Peyer's patch (tissue), 4 donors: ENCODE data around the gene COL20A1. TPM values are rescaled to one million over a fixed set of nuclear protein-coding genes. Genes with fewer than 3 reads are reported as not detected.

Experiments
- DNase-seq, 3 donors: peaks; one replicate each; pipeline ENCODE4 v3.0.0-alpha.2; 2017 to 2019
- H3K27ac ChIP-seq, 4 donors: fragments of 200-600 bp; sonication (generic); one replicate each; pipeline ENCODE4 v1.5.1; 2016 to 2019
- H3K27me3 ChIP-seq, 2 donors: fragments of 200-600 bp; sonication (generic); one replicate each; pipeline ENCODE4 v1.5.1; 2019
- H3K36me3 ChIP-seq, 3 donors: fragments of 200-600 bp; sonication (generic); one replicate each; pipeline ENCODE4 v1.5.1; 2016 to 2019
- H3K4me1 ChIP-seq, 4 donors: fragments of 200-600 bp; sonication (generic); one replicate each; pipeline ENCODE4 v1.5.1; 2016 to 2019
- H3K4me3 ChIP-seq, 4 donors: fragments of 200-600 bp; sonication (generic); 1 replicate in 3 of 4; 2 replicates in 1 of 4; pipeline ENCODE4 v1.5.1; 2016 to 2019; ENCODE audit warnings: mild to moderate bottlenecking in 1 of 4
- H3K9me3 ChIP-seq, 4 donors: fragments of 200-600 bp; sonication (generic); one replicate each; pipeline ENCODE4 v1.5.1; 2016 to 2019; ENCODE audit warnings: mild to moderate bottlenecking in 1 of 4
- POLR2A ChIP-seq, 2 donors: fragments of 450-650 bp; IDR thresholded peaks; one replicate each; pipeline ENCODE4 v1.5.1; 2017; ENCODE audit warnings: antibody characterized with exemption in 2 of 2, mild to moderate bottlenecking in 2 of 2, moderate library complexity in 2 of 2
- total RNA-seq, 4 donors: library from RNA; depleted of rRNA; stranded (reverse); fragments of >200 nt; gene quantifications; one replicate each; pipeline ENCODE4 v1.1.0, GENCODE V29; 2016
- TF ChIP-seq, protein P1 (sequence below), 6 experiments: fragments of 450-650 bp in 4 of 6; fragments of 200-600 bp in 2 of 6; sonication (generic) in 1 of 6; IDR thresholded peaks; one replicate each; pipeline ENCODE4 v1.5.1; 2017 to 2019; ENCODE audit warnings: antibody characterized with exemption in 6 of 6, mild to moderate bottlenecking in 3 of 6, moderate library complexity in 1 of 6

COL20A1 gene
- total RNA-seq, 4 donors from 2014 or later = not detected

DNA sequence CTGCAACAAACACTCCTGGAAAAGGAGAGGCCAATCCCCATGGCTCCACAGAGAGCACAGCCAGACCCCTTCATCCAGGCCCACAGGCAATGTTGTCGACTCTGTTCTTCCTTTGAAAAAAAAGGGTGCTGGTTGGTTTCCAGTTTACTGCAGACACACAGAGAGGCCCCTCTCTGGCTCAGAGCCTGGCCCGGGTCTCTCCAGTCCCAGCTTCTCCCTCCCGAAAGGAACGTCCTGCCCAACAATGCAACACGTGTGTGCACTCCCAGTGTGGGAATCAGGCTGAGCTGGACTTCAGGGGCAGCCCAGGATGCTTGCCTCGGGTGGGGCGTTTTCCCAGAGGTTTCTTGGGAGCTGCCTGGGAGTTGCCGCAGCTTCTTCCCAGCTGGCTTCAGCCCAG lies 34.2 kb upstream of the COL20A1 start:
- Histone ChIP-seq H3K27me3 (peaks cover 0 to 15% of the 10 kb centered on the region in 2 donors), H3K27ac (no peak overlapping the region), H3K4me3 (no peak overlapping the region), H3K4me1 (peaks cover 0 to 8% (median 5%) of the 10 kb centered on the region in 4 donors), H3K9me3 (no peaks in the 10 kb centered on the region), H3K36me3 (no peaks in the 10 kb centered on the region)
- DNase-seq = no peak
- TF ChIP-seq POLR2A (IDR thresholded peaks at IDR 0.05) = no peak
- TF ChIP-seq, protein P1, sequence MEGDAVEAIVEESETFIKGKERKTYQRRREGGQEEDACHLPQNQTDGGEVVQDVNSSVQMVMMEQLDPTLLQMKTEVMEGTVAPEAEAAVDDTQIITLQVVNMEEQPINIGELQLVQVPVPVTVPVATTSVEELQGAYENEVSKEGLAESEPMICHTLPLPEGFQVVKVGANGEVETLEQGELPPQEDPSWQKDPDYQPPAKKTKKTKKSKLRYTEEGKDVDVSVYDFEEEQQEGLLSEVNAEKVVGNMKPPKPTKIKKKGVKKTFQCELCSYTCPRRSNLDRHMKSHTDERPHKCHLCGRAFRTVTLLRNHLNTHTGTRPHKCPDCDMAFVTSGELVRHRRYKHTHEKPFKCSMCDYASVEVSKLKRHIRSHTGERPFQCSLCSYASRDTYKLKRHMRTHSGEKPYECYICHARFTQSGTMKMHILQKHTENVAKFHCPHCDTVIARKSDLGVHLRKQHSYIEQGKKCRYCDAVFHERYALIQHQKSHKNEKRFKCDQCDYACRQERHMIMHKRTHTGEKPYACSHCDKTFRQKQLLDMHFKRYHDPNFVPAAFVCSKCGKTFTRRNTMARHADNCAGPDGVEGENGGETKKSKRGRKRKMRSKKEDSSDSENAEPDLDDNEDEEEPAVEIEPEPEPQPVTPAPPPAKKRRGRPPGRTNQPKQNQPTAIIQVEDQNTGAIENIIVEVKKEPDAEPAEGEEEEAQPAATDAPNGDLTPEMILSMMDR (IDR thresholded peaks at IDR 0.05) = no peak

DNA sequence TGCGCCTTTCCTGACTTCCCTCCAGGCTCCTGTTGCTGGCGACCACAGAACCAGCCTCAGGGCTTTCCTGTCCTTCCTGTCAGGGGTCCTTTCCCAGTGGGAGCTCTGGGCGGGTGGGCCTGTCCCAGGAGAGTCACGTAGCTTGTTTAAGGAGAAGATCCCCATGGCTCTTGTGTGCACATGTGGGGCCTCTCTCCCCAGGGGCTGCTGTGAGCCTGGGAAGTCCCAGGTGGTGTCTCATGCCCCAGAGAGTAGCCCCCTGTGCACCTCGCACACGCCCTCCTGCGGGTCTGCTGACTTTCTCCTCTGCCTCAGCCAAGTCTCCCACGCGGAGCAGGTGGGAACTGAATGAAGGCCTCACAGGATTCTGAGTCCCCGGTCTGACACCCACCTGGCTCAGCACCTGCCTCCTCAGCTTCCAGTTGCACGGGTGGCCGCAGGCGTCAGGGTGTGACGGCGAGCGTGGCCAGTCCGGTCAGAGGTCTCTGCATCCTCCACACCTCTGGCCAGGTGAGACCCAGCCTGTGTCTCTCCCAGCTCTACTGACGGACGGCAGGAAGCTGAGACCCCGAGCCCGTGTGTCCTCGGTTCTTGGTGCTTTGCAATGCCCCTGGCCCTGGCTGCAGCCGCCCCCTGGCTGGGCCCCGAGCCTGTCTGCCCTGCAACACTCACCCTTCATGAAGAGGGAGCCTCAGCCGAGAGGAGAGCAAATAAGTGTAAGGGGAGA lies 33.1 kb upstream of the COL20A1 start:
- H3K4me3 ChIP-seq = no peak overlapping the region
- TF ChIP-seq, protein P1 (IDR thresholded peaks at IDR 0.05) = no peak
- TF ChIP-seq POLR2A (IDR thresholded peaks at IDR 0.05) = no peak
- H3K27me3 ChIP-seq = peaks cover 0 to 3% of the 10 kb centered on the region in 2 donors
- H3K36me3 ChIP-seq = no peaks in the 10 kb centered on the region
- DNase-seq = no peak
- H3K27ac ChIP-seq = no peak overlapping the region
- no peaks in the 10 kb centered on the region for H3K4me1 ChIP-seq
- no peaks in the 10 kb centered on the region for H3K9me3 ChIP-seq

DNA sequence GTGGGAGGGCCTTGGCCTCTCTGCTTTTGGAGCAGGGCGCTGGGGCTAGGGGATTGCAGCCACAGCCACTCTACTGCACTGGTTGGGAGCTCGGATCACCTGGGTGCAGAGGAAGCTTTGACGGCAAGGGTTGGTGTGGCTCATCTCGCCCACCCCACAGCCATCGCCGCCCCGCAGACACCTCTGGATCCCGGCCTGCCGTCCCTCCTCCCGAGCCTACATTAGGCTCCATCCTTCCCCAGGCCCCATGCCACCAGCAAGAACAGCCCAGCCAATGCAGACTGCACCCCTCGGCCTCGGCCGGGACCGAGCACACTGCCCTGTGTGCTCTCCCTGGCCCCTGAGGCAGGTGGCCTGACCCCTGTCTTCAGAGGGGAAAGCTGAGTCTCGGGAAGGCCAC lies 32.5 kb upstream of the COL20A1 start:
- H3K27me3 ChIP-seq = no peaks in the 10 kb centered on the region
- TF ChIP-seq POLR2A (IDR thresholded peaks at IDR 0.05) = no peak
- TF ChIP-seq, protein P1 (IDR thresholded peaks at IDR 0.05) = no peak
- H3K9me3 ChIP-seq = no peaks in the 10 kb centered on the region
- no peaks in the 10 kb centered on the region for H3K36me3 ChIP-seq
- no peak for DNase-seq
- no peak overlapping the region for H3K27ac ChIP-seq
- H3K4me1 ChIP-seq = no peaks in the 10 kb centered on the region
- H3K4me3 ChIP-seq = no peak overlapping the region

DNA sequence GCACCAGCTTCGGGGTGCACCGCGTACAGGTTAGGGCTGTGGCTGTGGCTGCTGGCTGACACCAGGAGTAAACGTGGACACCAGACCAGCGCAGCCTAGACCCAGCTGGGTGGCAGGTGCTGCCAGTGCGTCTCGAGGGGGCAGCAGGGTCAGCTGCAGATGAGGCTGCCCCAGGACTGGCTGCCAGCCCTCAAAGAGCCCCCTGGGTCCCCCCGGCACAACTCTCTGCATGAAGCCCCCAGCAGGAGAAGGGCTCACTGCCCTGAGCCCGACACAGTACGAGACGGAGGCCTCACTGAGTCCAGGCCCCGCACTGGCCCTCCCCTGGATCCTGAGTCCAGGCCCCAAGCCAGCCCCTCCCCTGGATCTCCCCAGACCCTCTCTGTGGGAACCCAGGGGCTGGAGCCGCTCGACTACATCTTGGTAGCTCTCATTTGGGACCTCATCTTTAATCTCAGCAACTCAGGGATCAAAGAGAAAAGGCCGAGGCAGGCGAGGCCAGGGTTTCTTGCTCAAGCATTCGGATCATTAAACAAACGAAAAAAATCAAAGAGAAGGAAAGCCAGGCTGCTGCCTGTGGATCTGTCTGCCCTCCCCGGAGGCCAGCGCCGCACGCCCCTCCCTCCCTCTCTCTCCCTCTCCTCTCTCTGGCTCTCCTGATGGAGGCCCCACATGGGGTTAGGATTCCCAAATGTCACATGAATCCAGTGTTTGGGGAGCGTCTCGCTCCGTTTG lies 31.8 kb upstream of the COL20A1 start:
- no peaks in the 10 kb centered on the region for H3K9me3 ChIP-seq
- H3K27ac ChIP-seq = no peak overlapping the region
- H3K27me3 ChIP-seq = no peaks in the 10 kb centered on the region
- H3K4me3 ChIP-seq = no peak overlapping the region
- no peak for DNase-seq
- H3K4me1 ChIP-seq = no peaks in the 10 kb centered on the region
- TF ChIP-seq, protein P1 (IDR thresholded peaks at IDR 0.05) = no peak
- TF ChIP-seq POLR2A (IDR thresholded peaks at IDR 0.05) = no peak
- H3K36me3 ChIP-seq = no peaks in the 10 kb centered on the region

DNA sequence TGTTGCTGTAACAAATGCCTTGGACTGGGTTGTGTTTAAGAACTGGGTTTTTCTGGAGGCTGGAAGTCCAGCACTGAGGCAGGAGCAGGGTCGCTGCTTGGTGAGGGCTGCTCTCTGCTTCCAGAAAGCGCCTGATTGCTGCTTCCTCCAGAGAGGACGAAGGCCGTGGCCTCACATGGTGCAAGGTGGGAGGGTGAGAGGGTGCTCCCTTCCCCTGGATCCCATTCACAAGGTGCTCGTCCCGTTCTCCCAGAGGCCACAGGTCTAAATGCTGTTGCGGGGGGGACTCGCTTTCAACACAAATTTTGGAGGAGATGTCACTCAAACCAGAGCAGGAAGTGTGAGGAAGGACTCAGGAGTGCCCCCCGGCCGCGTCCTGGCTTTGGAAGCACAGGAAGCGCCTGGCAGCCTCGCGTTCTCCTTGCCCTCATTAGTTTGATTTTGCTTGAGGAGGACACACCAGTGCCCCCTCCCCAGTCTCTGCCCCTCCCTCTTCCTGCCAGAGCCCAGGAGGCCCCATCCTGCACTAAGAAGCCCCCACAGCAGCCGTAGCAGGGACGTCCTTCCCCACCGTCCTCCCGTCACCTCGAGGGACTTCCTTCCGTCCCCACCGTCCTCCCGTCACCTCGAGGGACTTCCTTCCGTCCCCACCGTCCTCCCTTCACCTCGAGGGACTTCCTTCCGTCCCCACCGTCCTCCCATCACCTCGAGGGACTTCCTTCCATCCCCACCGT lies 31.0 kb upstream of the COL20A1 start:
- H3K9me3 ChIP-seq = no peaks in the 10 kb centered on the region
- no peaks in the 10 kb centered on the region for H3K4me1 ChIP-seq
- H3K4me3 ChIP-seq = no peak overlapping the region
- H3K27ac ChIP-seq = no peak overlapping the region
- TF ChIP-seq POLR2A (IDR thresholded peaks at IDR 0.05) = no peak
- TF ChIP-seq, protein P1 (IDR thresholded peaks at IDR 0.05) = no peak
- DNase-seq = no peak
- H3K36me3 ChIP-seq = no peaks in the 10 kb centered on the region
- no peaks in the 10 kb centered on the region for H3K27me3 ChIP-seq
